Measurements from ENCODE around the gene BIRC5.

The BIRC5 gene

DNA sequence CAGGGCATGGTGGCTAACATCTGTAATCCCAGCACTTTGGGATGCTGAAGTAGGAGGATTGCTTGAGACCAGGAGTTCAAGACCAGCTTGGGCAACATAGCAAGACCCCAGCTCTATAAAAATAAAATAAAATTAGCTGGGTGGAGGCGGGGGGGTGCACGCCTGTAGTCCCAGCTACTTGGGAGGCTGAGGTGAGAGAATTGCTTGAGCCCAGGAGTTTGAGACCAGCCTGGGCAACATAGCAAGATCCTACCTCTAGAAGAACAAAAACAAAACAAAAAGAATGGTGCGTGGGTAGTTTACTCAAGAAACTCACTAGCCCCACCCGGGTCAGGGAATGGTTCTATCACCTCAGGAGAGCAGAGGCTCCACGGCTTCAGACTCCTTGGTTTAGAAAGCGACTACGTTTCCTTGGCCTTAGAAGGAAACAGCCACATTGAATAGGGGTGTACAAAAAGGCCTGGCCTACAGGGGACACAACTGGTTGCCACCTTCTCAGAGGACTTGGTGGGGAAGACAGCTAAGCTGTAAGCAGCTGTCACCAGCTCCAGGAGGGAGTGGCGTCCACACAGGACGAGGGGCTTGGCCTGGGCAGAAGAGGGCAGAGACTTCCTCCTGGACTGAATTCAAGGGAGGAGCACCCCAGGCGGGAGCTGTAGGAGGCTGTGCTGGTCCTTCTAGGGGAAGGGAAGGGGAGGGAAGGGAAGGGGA is 27.9 kb upstream of the BIRC5 start:
- Histone ChIP-seq H3K27ac (ENCODE audit: low read length) (no peak overlapping the region), H3K9ac (ENCODE audit: low read length) (peak overlapping the region; percentile 12), H3K9me3 (ENCODE audit: control insufficient read depth, low read depth, low read length) (no peaks in the 10 kb centered on the region), H3K4me1 (ENCODE audit: control insufficient read depth, low read depth, low read length) (no peaks in the 10 kb centered on the region), H3K36me3 (ENCODE audit: control insufficient read depth, low read depth, low read length) (peaks cover 39% of the 10 kb centered on the region), H3K4me3 (ENCODE audit: low read length) (peak overlapping the region; percentile 92), H3K27me3 (ENCODE audit: control insufficient read depth, insufficient read depth, low read length) (no peaks in the 10 kb centered on the region)

DNA sequence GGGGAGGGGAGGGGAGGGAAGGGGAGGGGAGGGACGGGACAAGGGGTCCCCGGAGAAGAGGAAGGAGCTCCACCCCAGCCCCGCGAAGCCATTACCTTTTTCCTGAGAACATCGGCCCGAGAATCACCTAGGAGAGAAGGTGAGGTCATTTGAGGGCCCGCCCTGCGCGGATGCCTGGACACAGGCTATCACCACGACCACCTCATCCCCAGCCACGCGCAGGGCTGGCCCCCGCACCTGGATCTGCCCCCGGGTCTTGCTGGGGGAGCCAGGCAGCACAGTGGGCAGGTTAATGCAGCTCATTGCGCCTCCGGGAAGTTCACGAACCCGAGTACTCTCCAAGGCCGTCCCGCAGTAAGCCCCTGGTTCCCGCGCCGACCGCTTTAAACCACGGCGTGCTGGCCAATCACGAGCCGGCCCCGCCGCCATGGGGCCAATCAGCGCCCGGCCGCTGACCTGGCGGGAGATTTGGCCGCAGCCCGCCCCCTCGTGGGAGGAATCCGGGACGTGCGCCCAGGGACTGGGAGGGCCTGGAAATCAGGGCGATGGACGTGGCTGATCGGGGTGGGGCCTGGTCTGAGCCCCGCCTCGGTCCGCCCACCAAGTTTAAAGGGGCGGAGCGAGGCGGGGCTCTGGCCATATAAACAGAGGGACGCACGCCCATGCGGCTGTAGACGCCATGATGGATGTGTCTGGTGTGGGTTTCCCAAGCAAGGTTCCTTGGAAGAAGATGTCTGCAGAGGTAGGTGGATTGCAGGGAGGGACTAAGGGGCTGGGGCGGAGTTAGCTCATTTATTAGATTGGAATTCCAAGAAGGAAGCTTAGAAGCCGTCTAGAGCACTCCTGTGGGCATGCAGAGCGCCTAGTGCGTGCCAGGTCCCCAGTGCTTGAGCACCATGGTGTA is 27.1 kb upstream of the BIRC5 start, which contains the start of the genes AFMID and TK1:
Gene AFMID (plus strand): TSS at position 671 of the 904 bp plus-strand sequence. CDS start 9 bp downstream, at position 680.
Gene TK1 (minus strand): TSS at position 361 of the 904 bp plus-strand sequence. CDS start 58 bp downstream, at position 303.
- Histone ChIP-seq H3K36me3 (ENCODE audit: control insufficient read depth, low read depth, low read length) (peaks cover 31% of the 10 kb centered on the region), H3K4me3 (ENCODE audit: low read length) (peak within 1 kb of the TSS; percentile 92), H3K27ac (ENCODE audit: low read length) (no peak within 1 kb of the TSS), H3K9me3 (ENCODE audit: control insufficient read depth, low read depth, low read length) (no peaks in the 10 kb centered on the region), H3K4me1 (ENCODE audit: control insufficient read depth, low read depth, low read length) (no peaks in the 10 kb centered on the region), H3K27me3 (ENCODE audit: control insufficient read depth, insufficient read depth, low read length) (no peaks in the 10 kb centered on the region), H3K9ac (ENCODE audit: low read length) (peak within 1 kb of the TSS; percentile 90)

DNA sequence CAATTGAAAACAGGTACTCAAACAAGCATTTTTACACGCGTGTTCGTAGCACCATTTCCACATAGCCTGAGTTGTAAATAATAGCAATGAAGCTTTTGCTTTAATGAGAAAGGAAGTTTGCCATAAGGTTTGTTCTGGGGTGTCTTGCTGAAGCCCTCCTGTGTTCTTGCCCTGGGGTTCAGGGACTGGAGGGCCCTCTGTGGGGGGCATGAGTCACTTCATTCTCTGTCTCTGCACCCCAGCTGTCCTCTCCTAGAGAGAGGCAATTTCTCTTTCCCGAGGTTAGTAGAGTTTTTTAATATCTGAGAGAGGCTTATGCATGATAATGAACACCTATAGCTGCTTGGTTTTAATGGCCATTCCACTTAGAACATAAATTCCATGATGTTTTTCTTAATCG is 17.3 kb upstream of the BIRC5 start:
- Histone ChIP-seq H3K9me3 (ENCODE audit: control insufficient read depth, low read depth, low read length) (no peaks in the 10 kb centered on the region), H3K27me3 (ENCODE audit: control insufficient read depth, insufficient read depth, low read length) (no peaks in the 10 kb centered on the region), H3K4me3 (ENCODE audit: low read length) (no peak overlapping the region), H3K27ac (ENCODE audit: low read length) (no peak overlapping the region), H3K36me3 (ENCODE audit: control insufficient read depth, low read depth, low read length) (peaks cover 6% of the 10 kb centered on the region), H3K4me1 (ENCODE audit: control insufficient read depth, low read depth, low read length) (peaks cover 15% of the 10 kb centered on the region), H3K9ac (ENCODE audit: low read length) (no peak overlapping the region)

DNA sequence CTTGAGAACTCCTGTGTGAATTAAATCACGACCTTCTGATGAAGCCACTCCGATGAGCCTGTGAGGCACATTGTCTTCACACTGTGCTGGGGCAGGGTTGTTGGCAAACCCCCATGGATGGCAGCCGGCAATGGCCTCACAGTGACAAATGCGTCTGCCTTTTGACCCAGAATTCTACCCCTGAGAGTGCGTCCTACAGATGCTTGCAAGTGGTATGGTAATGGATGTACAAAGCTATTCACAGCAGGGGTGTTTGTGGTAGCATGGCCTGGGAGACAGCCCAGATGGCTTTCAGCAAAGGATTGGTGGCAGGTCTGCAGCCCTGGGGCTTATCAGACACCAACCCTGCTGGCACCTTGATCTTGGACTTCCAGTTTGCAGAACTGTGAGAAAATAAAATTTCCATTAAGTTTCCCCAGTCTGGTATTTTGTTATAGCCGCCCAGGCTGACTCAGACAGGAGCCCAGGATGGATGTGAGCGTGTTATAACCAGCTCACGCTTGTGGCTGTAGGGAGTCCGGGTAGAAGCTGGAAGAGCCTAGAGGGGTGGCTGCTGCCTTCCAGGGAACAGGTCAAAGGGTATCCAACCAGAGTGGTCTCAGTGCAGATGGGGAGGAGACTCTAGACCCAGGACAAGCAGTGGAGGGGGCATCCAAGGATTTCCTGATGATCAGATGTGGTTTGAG is 16.8 kb upstream of the BIRC5 start:
- H3K4me3 ChIP-seq (ENCODE audit: low read length), result no peak overlapping the region
- H3K27me3 ChIP-seq (ENCODE audit: control insufficient read depth, insufficient read depth, low read length), result no peaks in the 10 kb centered on the region
- H3K4me1 ChIP-seq (ENCODE audit: control insufficient read depth, low read depth, low read length), result peaks cover 15% of the 10 kb centered on the region
- H3K36me3 ChIP-seq (ENCODE audit: control insufficient read depth, low read depth, low read length), result peaks cover 6% of the 10 kb centered on the region
- no peak overlapping the region for H3K9ac ChIP-seq (ENCODE audit: low read length)
- H3K27ac ChIP-seq (ENCODE audit: low read length), result no peak overlapping the region
- no peaks in the 10 kb centered on the region for H3K9me3 ChIP-seq (ENCODE audit: control insufficient read depth, low read depth, low read length)

DNA sequence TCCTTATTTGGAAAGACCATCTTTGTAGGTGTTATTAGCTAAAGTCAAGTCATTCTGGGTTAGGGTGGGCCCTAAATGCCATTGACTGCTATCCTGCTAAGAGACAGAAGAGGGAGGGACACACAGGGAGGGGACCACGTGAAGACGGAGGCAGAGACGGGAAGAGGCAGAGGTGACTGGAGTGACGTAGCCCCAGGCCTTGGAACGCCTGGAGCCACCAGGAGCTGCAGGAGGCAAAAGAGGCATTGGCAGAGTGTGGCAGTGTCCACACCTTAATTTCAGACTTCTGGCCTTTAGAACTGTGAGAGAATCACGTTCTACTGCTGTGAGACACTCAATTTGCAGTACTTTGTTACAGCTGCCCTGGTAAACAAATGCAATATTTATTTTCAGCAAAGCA is 13.6 kb upstream of the BIRC5 start:
- peaks cover 8% of the 10 kb centered on the region for H3K36me3 ChIP-seq (ENCODE audit: control insufficient read depth, low read depth, low read length)
- no peak overlapping the region for H3K9ac ChIP-seq (ENCODE audit: low read length)
- no peak overlapping the region for H3K27ac ChIP-seq (ENCODE audit: low read length)

DNA sequence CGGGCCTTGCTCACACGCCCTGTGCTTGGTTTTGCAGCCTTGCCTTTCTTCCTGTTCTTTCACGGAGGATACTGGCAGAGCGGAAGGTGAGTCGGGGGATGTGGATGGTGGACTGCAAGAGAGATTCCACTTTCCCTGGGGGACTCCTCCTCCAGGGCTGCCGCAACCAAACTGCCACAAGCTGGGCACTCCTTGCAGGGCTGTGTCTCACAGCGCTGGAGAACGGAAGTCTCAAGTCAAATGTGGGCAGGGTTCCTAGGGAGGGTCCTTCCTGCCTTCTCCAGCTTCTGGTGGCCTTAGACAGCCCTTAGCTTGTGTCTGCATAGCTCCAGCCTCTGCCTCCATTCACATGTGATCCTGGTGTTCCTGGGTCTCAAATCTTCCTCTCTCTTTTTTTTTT is 11.4 kb upstream of the BIRC5 start:
- Histone ChIP-seq H3K9ac (ENCODE audit: low read length) (no peak overlapping the region), H3K9me3 (ENCODE audit: control insufficient read depth, low read depth, low read length) (no peaks in the 10 kb centered on the region), H3K27ac (ENCODE audit: low read length) (no peak overlapping the region), H3K4me3 (ENCODE audit: low read length) (no peak overlapping the region), H3K27me3 (ENCODE audit: control insufficient read depth, insufficient read depth, low read length) (no peaks in the 10 kb centered on the region), H3K36me3 (ENCODE audit: control insufficient read depth, low read depth, low read length) (peaks cover 8% of the 10 kb centered on the region), H3K4me1 (ENCODE audit: control insufficient read depth, low read depth, low read length) (peaks cover 6% of the 10 kb centered on the region)

More for the DNA sequence above, 13.6 kb upstream of the BIRC5 start:
- Histone ChIP-seq H3K4me3 (ENCODE audit: low read length) (no peak overlapping the region), H3K4me1 (ENCODE audit: control insufficient read depth, low read depth, low read length) (peaks cover 15% of the 10 kb centered on the region), H3K27me3 (ENCODE audit: control insufficient read depth, insufficient read depth, low read length) (no peaks in the 10 kb centered on the region), H3K9me3 (ENCODE audit: control insufficient read depth, low read depth, low read length) (no peaks in the 10 kb centered on the region)

DNA sequence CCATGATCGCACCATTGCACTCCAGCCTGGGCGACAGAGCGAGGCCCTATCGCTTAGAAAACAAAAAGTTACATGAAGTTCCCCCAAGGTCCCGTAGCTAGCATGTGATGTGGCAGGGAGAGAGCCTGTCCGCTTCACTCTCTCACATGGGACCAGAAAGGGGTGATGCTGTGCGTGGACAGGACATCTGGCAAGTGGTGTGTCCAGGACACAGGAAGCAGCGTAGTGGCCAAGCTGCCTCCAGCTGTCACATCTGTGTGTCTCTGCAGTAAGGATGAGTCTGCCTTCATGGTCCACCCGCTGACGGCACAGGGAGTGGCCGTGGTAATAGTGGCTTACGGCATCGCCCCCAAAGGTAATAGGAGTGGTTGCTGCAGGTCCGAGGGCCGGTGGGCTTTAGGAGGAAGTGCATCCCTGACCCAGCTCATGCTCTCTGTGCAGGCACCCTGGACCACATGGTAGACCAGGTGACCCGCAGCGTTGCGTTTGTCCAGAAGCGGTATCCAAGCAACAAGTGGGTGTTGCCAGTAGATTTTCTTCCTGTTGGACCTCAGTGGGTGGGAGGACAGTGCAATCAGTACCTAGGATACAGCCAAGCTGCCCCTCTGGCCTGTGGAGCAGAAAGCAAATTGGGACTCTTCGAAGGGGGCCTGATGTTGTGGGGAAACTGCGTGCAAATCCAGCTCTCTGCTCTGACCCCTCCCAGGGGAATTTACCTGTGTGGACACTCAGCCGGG is 9.5 kb upstream of the BIRC5 start:
- no peak overlapping the region for H3K9ac ChIP-seq (ENCODE audit: low read length)
- peaks cover 8% of the 10 kb centered on the region for H3K36me3 ChIP-seq (ENCODE audit: control insufficient read depth, low read depth, low read length)
- no peaks in the 10 kb centered on the region for H3K4me1 ChIP-seq (ENCODE audit: control insufficient read depth, low read depth, low read length)
- H3K4me3 ChIP-seq (ENCODE audit: low read length), result no peak overlapping the region
- no peaks in the 10 kb centered on the region for H3K9me3 ChIP-seq (ENCODE audit: control insufficient read depth, low read depth, low read length)
- H3K27ac ChIP-seq (ENCODE audit: low read length), result no peak overlapping the region
- H3K27me3 ChIP-seq (ENCODE audit: control insufficient read depth, insufficient read depth, low read length), result no peaks in the 10 kb centered on the region

DNA sequence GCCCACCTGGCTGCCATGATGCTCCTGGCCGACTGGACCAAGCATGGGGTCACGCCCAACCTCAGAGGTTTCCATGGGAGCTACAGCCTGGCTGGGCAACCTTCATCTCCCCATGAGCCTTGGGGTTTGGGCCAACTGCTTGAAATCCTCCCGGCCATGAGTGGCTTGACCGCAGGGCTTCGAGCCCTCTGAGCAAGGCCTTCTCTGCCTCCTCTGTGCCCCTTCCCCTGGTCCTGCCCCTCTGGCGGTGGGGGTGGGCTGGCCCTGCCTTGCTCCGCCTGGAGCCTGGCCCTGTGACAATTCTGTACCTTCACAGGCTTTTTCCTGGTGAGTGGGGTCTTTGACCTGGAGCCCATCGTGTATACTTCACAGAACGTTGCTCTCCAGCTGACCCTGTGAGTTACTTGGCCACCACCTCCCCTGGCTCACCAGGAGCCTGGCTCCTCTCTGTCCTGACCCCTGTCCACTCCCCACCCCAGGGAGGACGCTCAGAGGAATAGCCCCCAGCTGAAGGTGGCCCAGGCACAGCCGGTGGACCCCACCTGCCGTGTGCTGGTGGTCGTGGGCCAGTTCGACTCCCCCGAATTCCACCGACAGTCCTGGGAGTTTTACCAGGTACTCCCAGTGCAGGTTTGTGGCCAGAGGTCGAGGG is 8.8 kb upstream of the BIRC5 start:
- Histone ChIP-seq H3K4me1 (ENCODE audit: control insufficient read depth, low read depth, low read length) (no peaks in the 10 kb centered on the region), H3K9ac (ENCODE audit: low read length) (no peak overlapping the region), H3K36me3 (ENCODE audit: control insufficient read depth, low read depth, low read length) (peaks cover 8% of the 10 kb centered on the region), H3K27ac (ENCODE audit: low read length) (no peak overlapping the region), H3K9me3 (ENCODE audit: control insufficient read depth, low read depth, low read length) (no peaks in the 10 kb centered on the region), H3K27me3 (ENCODE audit: control insufficient read depth, insufficient read depth, low read length) (no peaks in the 10 kb centered on the region), H3K4me3 (ENCODE audit: low read length) (no peak overlapping the region)

DNA sequence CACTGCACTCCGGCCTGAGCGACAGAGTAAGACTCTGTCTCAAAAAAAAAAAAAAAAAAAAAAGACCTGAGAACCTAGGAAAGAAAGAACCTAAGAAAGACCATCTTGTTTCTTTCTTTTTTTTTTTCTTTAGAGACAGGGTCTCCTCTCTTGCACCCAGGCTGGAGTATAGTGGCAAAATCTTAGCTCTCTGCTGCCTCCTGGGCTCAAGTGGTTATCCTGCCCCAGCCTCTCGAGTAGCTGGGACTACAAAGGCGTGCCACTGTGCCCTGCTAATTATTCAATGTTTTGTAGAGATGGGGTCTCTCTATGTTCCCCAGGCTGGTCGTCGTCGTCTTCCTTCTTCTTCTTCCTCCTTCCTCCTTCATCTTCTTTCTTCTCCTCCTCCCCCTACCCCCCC is 7.8 kb upstream of the BIRC5 start:
- H3K36me3 ChIP-seq (ENCODE audit: control insufficient read depth, low read depth, low read length), result peaks cover 8% of the 10 kb centered on the region
- H3K4me3 ChIP-seq (ENCODE audit: low read length), result no peak overlapping the region

DNA sequence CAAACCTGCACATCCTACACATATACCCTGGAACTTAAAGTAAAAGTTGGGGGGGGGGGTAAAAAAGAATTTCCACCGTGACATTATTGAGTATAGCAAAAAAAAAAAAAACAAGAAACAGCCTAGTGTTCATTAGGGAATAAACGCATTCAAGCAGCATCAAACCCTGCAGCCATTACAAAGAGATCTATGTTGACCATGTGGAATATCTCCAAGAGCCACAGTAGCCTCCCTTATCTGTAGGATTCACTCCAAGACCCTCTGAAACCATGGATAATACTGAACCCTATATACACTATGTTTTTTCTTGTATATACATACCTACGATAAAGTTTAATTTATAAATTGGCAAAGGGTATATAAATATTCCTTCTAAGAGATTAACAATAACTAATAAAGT is 5.6 kb upstream of the BIRC5 start:
- no peak overlapping the region for H3K4me3 ChIP-seq (ENCODE audit: low read length)
- no peaks in the 10 kb centered on the region for H3K4me1 ChIP-seq (ENCODE audit: control insufficient read depth, low read depth, low read length)
- H3K27me3 ChIP-seq (ENCODE audit: control insufficient read depth, insufficient read depth, low read length), result no peaks in the 10 kb centered on the region
- H3K9ac ChIP-seq (ENCODE audit: low read length), result no peak overlapping the region
- no peaks in the 10 kb centered on the region for H3K9me3 ChIP-seq (ENCODE audit: control insufficient read depth, low read depth, low read length)
- no peak overlapping the region for H3K27ac ChIP-seq (ENCODE audit: low read length)
- H3K36me3 ChIP-seq (ENCODE audit: control insufficient read depth, low read depth, low read length), result peaks cover 6% of the 10 kb centered on the region

More for the DNA sequence above, 7.8 kb upstream of the BIRC5 start:
- Histone ChIP-seq H3K27ac (ENCODE audit: low read length) (no peak overlapping the region), H3K27me3 (ENCODE audit: control insufficient read depth, insufficient read depth, low read length) (no peaks in the 10 kb centered on the region), H3K9ac (ENCODE audit: low read length) (no peak overlapping the region), H3K4me1 (ENCODE audit: control insufficient read depth, low read depth, low read length) (no peaks in the 10 kb centered on the region), H3K9me3 (ENCODE audit: control insufficient read depth, low read depth, low read length) (no peaks in the 10 kb centered on the region)
